DMS153 (cell line): Measurements from ENCODE around the gene PRAMEF14.
"Not testable (repeated sequence)": the region's sequence is repeated elsewhere in the genome, so short reads cannot be mapped to it uniquely, and the experiment has no call there.

Experiments
- DNase-seq: peaks from one replicate; lab custom pipeline; 2025; lab: John Stamatoyannopoulos, UW

PRAMEF14 gene

GRCh38 chr1:13347034-13347433 lies at the start of gene PRAMEF14:
PRAMEF14 (minus strand) TSS chr1:13347134; CDS start chr1:13345314, 1,820 bp downstream.
- DNase-seq = not testable (repeated sequence)

GRCh38 chr1:13395311-13395710 lies 48.4 kb upstream of the PRAMEF14 start:
- DNase-seq = not testable (repeated sequence)

GRCh38 chr1:13394761-13395160 lies 47.8 kb upstream of the PRAMEF14 start:
- DNase-seq = not testable (repeated sequence)

- not testable (repeated sequence) for DNase-seq
Measured at GRCh38 chr1:13393004-13393403, 46.1 kb upstream of the PRAMEF14 start.

- DNase-seq = not testable (repeated sequence)
Measured at GRCh38 chr1:13389332-13389731, 42.4 kb upstream of the PRAMEF14 start, which contains the start of gene PRAMEF17. PRAMEF17 (plus strand) TSS chr1:13389632; CDS start chr1:13389658, 26 bp downstream.

GRCh38 chr1:13380380-13380779 lies 33.4 kb upstream of the PRAMEF14 start:
- DNase-seq = not testable (repeated sequence)

- not testable (repeated sequence) for DNase-seq
Measured at GRCh38 chr1:13378983-13379382, 32.0 kb upstream of the PRAMEF14 start.

GRCh38 chr1:13368544-13368943 lies 21.6 kb upstream of the PRAMEF14 start:
- not testable (repeated sequence) for DNase-seq

GRCh38 chr1:13366536-13366935 lies 19.6 kb upstream of the PRAMEF14 start:
- DNase-seq = not testable (repeated sequence)

- DNase-seq = not testable (repeated sequence)
Measured at GRCh38 chr1:13364928-13365327, 18.0 kb upstream of the PRAMEF14 start.

GRCh38 chr1:13362364-13362763 lies 15.4 kb upstream of the PRAMEF14 start:
- DNase-seq = not testable (repeated sequence)

GRCh38 chr1:13356774-13357173 lies 9.8 kb upstream of the PRAMEF14 start:
- peak; percentile 6 for DNase-seq

GRCh38 chr1:13354475-13354874 lies 7.5 kb upstream of the PRAMEF14 start:
- DNase-seq = not testable (repeated sequence)

GRCh38 chr1:13353476-13353875 lies 6.5 kb upstream of the PRAMEF14 start:
- DNase-seq = not testable (repeated sequence)

GRCh38 chr1:13342496-13342895 lies 4.4 kb downstream of the PRAMEF14 start:
- not testable (repeated sequence) for DNase-seq

GRCh38 chr1:13315281-13315680 lies 31.7 kb downstream of the PRAMEF14 start, which contains the start of gene PRAMEF15:
PRAMEF15 (plus strand) TSS chr1:13315581; CDS start chr1:13318408, 2,827 bp downstream.
- not testable (repeated sequence) for DNase-seq

- DNase-seq = not testable (repeated sequence)
Measured at GRCh38 chr1:13303239-13303638, 43.7 kb downstream of the PRAMEF14 start, which contains the start of gene PRAMEF33. PRAMEF33 (plus strand) TSS chr1:13303539; CDS start chr1:13305955, 2,416 bp downstream.

- not testable (repeated sequence) for DNase-seq
Measured at GRCh38 chr1:13302197-13302596, 44.7 kb downstream of the PRAMEF14 start.

- not testable (repeated sequence) for DNase-seq
Measured at GRCh38 chr1:13298699-13299098, 48.2 kb downstream of the PRAMEF14 start.

- DNase-seq = not testable (repeated sequence)
Measured at GRCh38 chr1:13297216-13297931, 49.6 kb downstream of the PRAMEF14 start.
